Spinal cord (tissue), 10 donors: ENCODE results near the gene PRMT7. TPM values are rescaled to one million over a fixed set of nuclear protein-coding genes. Genes with fewer than 3 reads are reported as not detected.

ENCODE experiments used
- DNase-seq, 6 donors: peaks; one replicate each; pipeline versions ENCODE4 v3.0.0 to v3.0.0-alpha.2; 2013 to 2015; ENCODE audit warnings: low spot score in 6 of 6, low read depth in 4 of 6
- H3K27ac ChIP-seq: one replicate; pipeline ENCODE4 v1.5.1; 2013; ENCODE audit warnings: low read depth, low read length, control low read depth
- H3K27me3 ChIP-seq: one replicate; pipeline ENCODE4 v1.6.1; 2013; ENCODE audit warnings: low read length; ENCODE audit not compliant: control insufficient read depth, insufficient read depth
- H3K36me3 ChIP-seq: one replicate; pipeline ENCODE4 v1.6.1; 2013; ENCODE audit warnings: low read length; ENCODE audit not compliant: control insufficient read depth, insufficient read depth
- H3K4me1 ChIP-seq: one replicate; pipeline ENCODE4 v1.6.1; 2013; ENCODE audit warnings: low read length; ENCODE audit not compliant: control insufficient read depth, insufficient read depth
- H3K4me3 ChIP-seq: one replicate; pipeline ENCODE4 v1.5.1; 2013; ENCODE audit warnings: low read depth, low read length, control low read depth
- H3K9me3 ChIP-seq: one replicate; pipeline ENCODE4 v1.6.1; 2013; ENCODE audit warnings: low read length; ENCODE audit not compliant: control insufficient read depth, insufficient read depth
- WGBS: methylation state at CpG from one replicate; pipeline ENCODE4 v1.1.5; 2013; ENCODE audit warnings: missing lambda C conversion rate; ENCODE audit not compliant: insufficient coverage; 5-methylcytosine and 5-hydroxymethylcytosine counted together
- polyA plus RNA-seq, 2 donors: library from polyadenylated mRNA; unstranded; fragments of 120-200 nt; gene quantifications; one replicate each; pipeline ENCODE4 v1.2.1, GENCODE V29; 2013; ENCODE audit not compliant: insufficient read length in 2 of 2
- total RNA-seq, 2 donors: library from RNA; depleted of rRNA in 1 of 2; stranded (reverse); fragments of 120-200 nt in 1 of 2; fragments of >200 nt in 1 of 2; gene quantifications; one replicate each; pipeline versions ENCODE4 v1.2.3 to v1.2.4, GENCODE V29; 2013 to 2014
- donor health status: healthy.

Gene PRMT7
- total and polyA plus RNA-seq, 4 donors = 43.7 to 83.3 (median 66.4) TPM

DNA sequence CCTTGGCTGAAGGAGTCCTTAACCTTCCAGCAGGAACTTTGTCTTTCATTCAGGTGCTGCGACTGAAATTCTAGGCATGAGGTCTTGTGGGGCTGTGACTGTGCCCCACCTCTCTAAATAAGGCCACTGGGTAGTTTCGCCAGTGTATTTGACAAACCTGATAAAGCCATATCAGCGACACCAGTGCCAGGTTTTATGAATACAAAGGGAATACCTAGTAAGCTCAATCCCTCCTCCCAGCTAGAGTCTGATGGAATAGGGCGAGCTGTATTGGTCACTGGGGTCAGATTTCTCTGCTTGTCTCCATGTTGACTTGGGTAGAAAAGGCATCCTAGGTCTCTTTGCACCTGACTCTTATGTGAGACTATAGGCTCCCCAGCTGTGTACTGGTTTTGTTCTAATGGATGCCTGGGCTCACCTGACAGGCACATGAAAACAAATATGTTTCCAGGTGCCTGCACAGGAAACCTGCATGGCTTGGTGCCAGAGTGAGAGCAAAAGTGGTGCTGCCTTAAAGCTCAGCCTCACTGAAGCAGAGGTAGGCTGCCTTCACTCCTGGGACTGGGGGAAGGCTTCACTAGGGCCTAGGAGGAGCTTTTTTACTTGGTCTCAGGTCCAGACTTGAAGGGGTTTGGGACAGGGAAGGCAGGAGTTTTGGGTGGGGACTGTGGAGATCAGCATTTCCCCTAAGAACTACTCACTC is 38.2 kb upstream of the PRMT7 start:
- Histone ChIP-seq H3K27ac (no peak overlapping the region), H3K36me3 (peaks cover 21% of the 10 kb centered on the region), H3K4me1 (peaks cover under 1% of the 10 kb centered on the region), H3K4me3 (no peak overlapping the region), H3K27me3 (no peaks in the 10 kb centered on the region), H3K9me3 (no peaks in the 10 kb centered on the region)
- 80% methylated on average over 4 of the region's 4 CpGs for WGBS
- peak in 1 of 6 donors; percentile 2 for DNase-seq

- WGBS = 96% methylated on average over 3 of the region's 5 CpGs
- Histone ChIP-seq H3K4me1 (no peaks in the 10 kb centered on the region), H3K4me3 (no peak overlapping the region), H3K9me3 (no peaks in the 10 kb centered on the region), H3K27me3 (no peaks in the 10 kb centered on the region), H3K36me3 (peaks cover 24% of the 10 kb centered on the region), H3K27ac (no peak overlapping the region)
- DNase-seq = no peak
These were observed 37.4 kb upstream of the PRMT7 start for GRCh38 chr16:68273459-68273858.

- H3K4me1 ChIP-seq = no peaks in the 10 kb centered on the region
- DNase-seq = no peak
- H3K9me3 ChIP-seq = no peaks in the 10 kb centered on the region
- H3K4me3 ChIP-seq = no peak overlapping the region
- no peaks in the 10 kb centered on the region for H3K27me3 ChIP-seq
- peaks cover 25% of the 10 kb centered on the region for H3K36me3 ChIP-seq
- no peak overlapping the region for H3K27ac ChIP-seq
- no CpG with 5 or more reads among the region's 8 CpGs for WGBS
These were observed 36.9 kb upstream of the PRMT7 start for GRCh38 chr16:68273896-68274295.

- peaks cover 29% of the 10 kb centered on the region for H3K36me3 ChIP-seq
- H3K27me3 ChIP-seq = no peaks in the 10 kb centered on the region
- no peaks in the 10 kb centered on the region for H3K4me1 ChIP-seq
- 96% methylated on average over 2 of the region's 4 CpGs for WGBS
- H3K4me3 ChIP-seq = no peak overlapping the region
- no peak for DNase-seq
- H3K27ac ChIP-seq = no peak overlapping the region
- no peaks in the 10 kb centered on the region for H3K9me3 ChIP-seq
These were observed 36.4 kb upstream of the PRMT7 start for GRCh38 chr16:68274441-68274840.

DNA sequence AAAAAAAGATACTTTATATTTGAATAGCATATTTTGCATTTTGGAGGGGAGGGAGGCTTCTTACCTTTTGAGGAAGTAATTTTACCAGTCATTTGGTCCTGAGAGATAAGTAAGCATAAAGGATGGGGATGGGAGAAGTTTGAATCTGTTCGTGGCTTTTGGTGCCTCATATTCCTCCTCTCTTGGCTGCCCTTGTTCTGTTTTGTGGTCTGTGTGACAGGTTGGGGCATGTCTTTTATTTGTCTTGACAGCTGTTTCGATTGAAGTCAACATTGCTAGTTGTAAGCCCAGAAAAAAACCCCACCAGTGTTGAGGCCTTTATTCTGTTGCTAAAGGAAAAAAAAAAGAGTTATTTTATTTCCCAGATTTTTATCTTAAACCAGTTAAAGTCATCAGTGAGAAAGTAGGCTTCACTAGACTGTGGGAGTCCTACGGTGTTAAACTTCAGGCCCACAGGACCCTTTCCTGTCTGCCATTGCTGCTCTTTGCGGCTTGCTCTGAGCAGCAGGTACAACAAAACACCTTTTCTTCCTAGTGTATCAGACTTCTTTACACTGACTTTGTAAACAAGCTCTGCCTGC is 35.1 kb upstream of the PRMT7 start:
- H3K4me3 ChIP-seq = no peak overlapping the region
- H3K27me3 ChIP-seq = no peaks in the 10 kb centered on the region
- WGBS = 87% methylated on average over 2 of the region's 4 CpGs
- no peaks in the 10 kb centered on the region for H3K9me3 ChIP-seq
- DNase-seq = no peak
- no peak overlapping the region for H3K27ac ChIP-seq
- no peaks in the 10 kb centered on the region for H3K4me1 ChIP-seq
- peaks cover 31% of the 10 kb centered on the region for H3K36me3 ChIP-seq

DNA sequence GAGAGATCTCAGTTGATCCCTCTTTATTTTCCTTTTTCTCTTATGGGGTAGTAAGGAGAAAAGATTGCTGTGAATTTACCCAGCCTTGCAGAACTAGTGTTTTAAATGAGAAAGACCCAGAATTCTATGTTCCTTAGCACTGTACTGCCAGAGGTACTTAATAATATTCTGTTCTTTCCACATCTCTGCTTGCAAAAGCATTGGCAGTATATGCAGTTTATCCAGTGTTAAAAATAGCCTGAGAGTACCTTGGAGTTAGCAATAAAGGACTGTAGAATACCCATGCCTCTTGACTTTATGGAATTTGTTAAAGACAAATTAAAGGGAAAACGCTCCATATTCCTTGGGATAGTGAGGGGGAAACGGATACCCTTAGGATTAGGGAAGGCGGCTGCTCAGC is 34.6 kb upstream of the PRMT7 start:
- H3K36me3 ChIP-seq = peaks cover 36% of the 10 kb centered on the region
- no peak for DNase-seq
- H3K27ac ChIP-seq = no peak overlapping the region
- H3K27me3 ChIP-seq = no peaks in the 10 kb centered on the region
- H3K4me1 ChIP-seq = no peaks in the 10 kb centered on the region
- H3K9me3 ChIP-seq = no peaks in the 10 kb centered on the region
- no CpG with 5 or more reads among the region's 3 CpGs for WGBS
- no peak overlapping the region for H3K4me3 ChIP-seq

GRCh38 chr16:68279726-68280558 is 30.9 kb upstream of the PRMT7 start:
- H3K9me3 ChIP-seq = no peaks in the 10 kb centered on the region
- WGBS = 91% methylated on average over 12 of the region's 13 CpGs
- H3K4me3 ChIP-seq = no peak overlapping the region
- no peaks in the 10 kb centered on the region for H3K4me1 ChIP-seq
- no peak overlapping the region for H3K27ac ChIP-seq
- no peaks in the 10 kb centered on the region for H3K27me3 ChIP-seq
- peaks cover 28% of the 10 kb centered on the region for H3K36me3 ChIP-seq
- no peak for DNase-seq

DNA sequence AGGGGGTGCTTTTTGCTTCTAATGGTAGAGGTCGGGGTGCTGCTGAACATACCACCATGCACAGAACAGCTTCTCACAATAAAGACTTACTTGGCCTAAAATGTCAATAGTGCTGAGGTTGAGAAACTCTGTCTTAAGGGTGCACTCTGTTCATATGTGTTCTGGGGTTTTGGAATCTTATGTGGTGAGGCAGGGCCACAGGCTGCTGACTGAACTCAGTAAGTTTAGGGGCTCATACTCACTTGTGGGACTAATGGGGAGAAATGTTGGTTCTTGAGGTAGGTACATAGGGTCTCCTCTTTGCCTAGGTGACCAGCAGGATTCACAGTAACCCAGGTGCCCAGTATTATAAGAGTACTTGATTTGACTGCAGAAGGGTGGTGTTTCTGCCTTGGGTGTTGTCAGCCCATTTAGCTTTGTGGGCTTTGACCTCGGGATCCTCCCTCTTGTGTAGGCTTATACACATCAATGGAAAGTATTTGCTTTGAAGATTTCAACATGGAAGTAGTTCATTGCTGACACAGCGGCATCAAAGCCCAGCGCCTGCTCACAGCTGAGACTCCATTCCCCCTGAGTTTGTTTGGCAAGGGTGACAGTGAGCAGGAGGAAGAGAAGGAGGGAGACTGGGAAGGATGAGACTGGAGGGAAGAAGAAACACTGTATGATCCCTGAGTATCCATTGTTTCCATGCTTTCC is 29.3 kb upstream of the PRMT7 start:
- H3K4me3 ChIP-seq = no peak overlapping the region
- peaks cover 26% of the 10 kb centered on the region for H3K36me3 ChIP-seq
- H3K4me1 ChIP-seq = no peaks in the 10 kb centered on the region
- WGBS = 90% methylated on average over 2 of the region's 4 CpGs
- no peak overlapping the region for H3K27ac ChIP-seq
- H3K9me3 ChIP-seq = no peaks in the 10 kb centered on the region
- no peaks in the 10 kb centered on the region for H3K27me3 ChIP-seq
- DNase-seq = no peak

GRCh38 chr16:68282064-68282452 is 28.8 kb upstream of the PRMT7 start:
- Histone ChIP-seq H3K27me3 (no peaks in the 10 kb centered on the region), H3K36me3 (peaks cover 26% of the 10 kb centered on the region), H3K27ac (no peak overlapping the region), H3K4me1 (no peaks in the 10 kb centered on the region), H3K4me3 (no peak overlapping the region), H3K9me3 (no peaks in the 10 kb centered on the region)
- WGBS = no CpG with 5 or more reads among the region's 4 CpGs
- no peak for DNase-seq
